Ishikawa (cell line): ENCODE data around the gene HOXC6.

Source experiments
- CEBPB ChIP-seq: IDR thresholded peaks from 2 replicates; pipeline ENCODE4 v1.6.1; 2012
- CREB1 ChIP-seq: IDR thresholded peaks from 2 replicates; pipeline ENCODE4 v1.6.1; 2012; ENCODE audit warnings: low read depth
- EGR1 ChIP-seq: IDR thresholded peaks from 2 replicates; pipeline ENCODE4 v1.6.1; 2012
- EP300 ChIP-seq: IDR thresholded peaks from 2 replicates; pipeline ENCODE4 v1.6.1; 2012; ENCODE audit warnings: borderline replicate concordance
- FOXM1 ChIP-seq: IDR thresholded peaks from 2 replicates; pipeline ENCODE4 v1.6.1; 2012; ENCODE audit warnings: low read depth, borderline replicate concordance
- MAX ChIP-seq: IDR thresholded peaks from 2 replicates; pipeline ENCODE4 v1.6.1; 2012
- NFIC ChIP-seq: IDR thresholded peaks from 2 replicates; pipeline ENCODE4 v1.6.1; 2012
- RAD21 ChIP-seq: IDR thresholded peaks from 2 replicates; pipeline ENCODE4 v1.6.1; 2012; ENCODE audit warnings: low read depth
- REST ChIP-seq: IDR thresholded peaks from 2 replicates; pipeline ENCODE4 v1.6.1; 2012; ENCODE audit warnings: low read depth, mild to moderate bottlenecking
- TAF1 ChIP-seq: IDR thresholded peaks from 2 replicates; pipeline ENCODE4 v1.6.1; 2012; ENCODE audit warnings: low read depth, mild to moderate bottlenecking
- TEAD4 ChIP-seq: IDR thresholded peaks from 2 replicates; pipeline ENCODE4 v1.6.1; 2012
- USF1 ChIP-seq: IDR thresholded peaks from 2 replicates; pipeline ENCODE4 v1.6.1; 2012
- YY1 ChIP-seq: IDR thresholded peaks from 2 replicates; pipeline ENCODE4 v1.6.1; 2012; ENCODE audit warnings: low read depth
- ZBTB7A ChIP-seq: IDR thresholded peaks from 2 replicates; pipeline ENCODE4 v1.6.1; 2012; ENCODE audit warnings: low read depth

- TF ChIP-seq RAD21 = no peak
- no peak for TF ChIP-seq EP300
- no peak for TF ChIP-seq NFIC
- TF ChIP-seq FOXM1 = no peak
- TF ChIP-seq CREB1 = no peak
- no peak for TF ChIP-seq REST
- no peak for TF ChIP-seq TAF1
- no peak for TF ChIP-seq MAX
- no peak for TF ChIP-seq ZBTB7A
- no peak for TF ChIP-seq USF1
- TF ChIP-seq CEBPB = no peak
- TF ChIP-seq YY1 = no peak
- TF ChIP-seq EGR1 = no peak
- TF ChIP-seq TEAD4 = no peak
Measured at GRCh38 chr12:53983568-53983949, 44.7 kb upstream of the HOXC6 start.
